ENCODE data around the gene CADM2.

CADM2 gene

GRCh38 chr3:85189731-85190130 lies 230.9 kb downstream of the CADM2 start:
- no peak for DNase-seq (ENCODE audit: low spot score)

- no peak for DNase-seq (ENCODE audit: low spot score)
Observed at GRCh38 chr3:85193565-85193964, 234.8 kb downstream of the CADM2 start.

GRCh38 chr3:85208650-85209049 lies 249.9 kb downstream of the CADM2 start:
- no peak for DNase-seq (ENCODE audit: low spot score)

- no peak for DNase-seq (ENCODE audit: low spot score)
Observed at GRCh38 chr3:85210540-85210939, 251.8 kb downstream of the CADM2 start.

- no peak for DNase-seq (ENCODE audit: low spot score)
Observed at GRCh38 chr3:85228966-85229365, 270.2 kb downstream of the CADM2 start.

- DNase-seq (ENCODE audit: low spot score) = no peak
Observed at GRCh38 chr3:85244091-85244490, 285.3 kb downstream of the CADM2 start.

- no peak for DNase-seq (ENCODE audit: low spot score)
Observed at GRCh38 chr3:85244519-85244918, 285.7 kb downstream of the CADM2 start.

- no peak for DNase-seq (ENCODE audit: low spot score)
Observed at GRCh38 chr3:85251766-85252165, 293.0 kb downstream of the CADM2 start.

- no peak for DNase-seq (ENCODE audit: low spot score)
Observed at GRCh38 chr3:85252686-85253085, 293.9 kb downstream of the CADM2 start.

- no peak for DNase-seq (ENCODE audit: low spot score)
Observed at GRCh38 chr3:85254738-85255137, 295.9 kb downstream of the CADM2 start.

- DNase-seq (ENCODE audit: low spot score) = no peak
Observed at GRCh38 chr3:85255949-85256348, 297.2 kb downstream of the CADM2 start.

- no peak for DNase-seq (ENCODE audit: low spot score)
Observed at GRCh38 chr3:85258326-85258725, 299.5 kb downstream of the CADM2 start.

GRCh38 chr3:85258819-85259218 lies 300.0 kb downstream of the CADM2 start:
- DNase-seq (ENCODE audit: low spot score) = no peak

- DNase-seq (ENCODE audit: low spot score) = no peak
Observed at GRCh38 chr3:85259748-85260147, 301.0 kb downstream of the CADM2 start.

GRCh38 chr3:85264381-85264780 lies 305.6 kb downstream of the CADM2 start:
- DNase-seq (ENCODE audit: low spot score) = no peak

GRCh38 chr3:85270488-85270887 lies 311.7 kb downstream of the CADM2 start:
- DNase-seq (ENCODE audit: low spot score) = no peak

GRCh38 chr3:85271911-85272310 lies 313.1 kb downstream of the CADM2 start:
- no peak for DNase-seq (ENCODE audit: low spot score)

GRCh38 chr3:85288257-85288656 lies 329.5 kb downstream of the CADM2 start:
- DNase-seq (ENCODE audit: low spot score) = no peak

GRCh38 chr3:85297291-85297690 lies 338.5 kb downstream of the CADM2 start:
- DNase-seq (ENCODE audit: low spot score) = no peak

GRCh38 chr3:85298032-85298431 lies 339.2 kb downstream of the CADM2 start:
- no peak for DNase-seq (ENCODE audit: low spot score)

GRCh38 chr3:85303156-85303555 lies 344.4 kb downstream of the CADM2 start:
- DNase-seq (ENCODE audit: low spot score) = no peak

- DNase-seq (ENCODE audit: low spot score) = no peak
Observed at GRCh38 chr3:85304360-85304964, 345.7 kb downstream of the CADM2 start.

- DNase-seq (ENCODE audit: low spot score) = no peak
Observed at GRCh38 chr3:85312331-85312730, 353.5 kb downstream of the CADM2 start.

- DNase-seq (ENCODE audit: low spot score) = no peak
Observed at GRCh38 chr3:85313380-85313779, 354.6 kb downstream of the CADM2 start.

- no peak for DNase-seq (ENCODE audit: low spot score)
Observed at GRCh38 chr3:85316252-85316651, 357.5 kb downstream of the CADM2 start.

Measured in left forelimb (tissue), 1 donor.